Urothelium cell line (cell line): ENCODE results near the gene KLF16.

Source experiments
- DNase-seq: peaks from one replicate; pipeline ENCODE4 v3.0.0; 2011; ENCODE audit warnings: low spot score, mixed read lengths
- FAIRE-seq: peaks from 2 replicates; lab custom pipeline; 2011; peaks lifted over from hg19 to GRCh38; lab: Jason Lieb, UNC

The KLF16 gene

GRCh38 chr19:1856698-1857603 is 6.4 kb downstream of the KLF16 start:
- no peak for DNase-seq
- no peak for FAIRE-seq

GRCh38 chr19:1856345-1856697 is 7.1 kb downstream of the KLF16 start:
- DNase-seq (no peak), FAIRE-seq (no peak)

- DNase-seq (no peak), FAIRE-seq (no peak)
These were observed 7.5 kb downstream of the KLF16 start for GRCh38 chr19:1855828-1856255.

GRCh38 chr19:1855040-1855827 is 8.1 kb downstream of the KLF16 start:
- DNase-seq (peak; percentile 58), FAIRE-seq (no peak)

- DNase-seq (no peak), FAIRE-seq (no peak)
These were observed 8.8 kb downstream of the KLF16 start for GRCh38 chr19:1854542-1855039.

- DNase-seq (no peak), FAIRE-seq (no peak)
These were observed 9.3 kb downstream of the KLF16 start for GRCh38 chr19:1854039-1854541.

GRCh38 chr19:1853295-1854038 is 9.9 kb downstream of the KLF16 start:
- FAIRE-seq (peak; percentile 32), DNase-seq (peak; percentile 80)

GRCh38 chr19:1852581-1853128 is 10.7 kb downstream of the KLF16 start:
- FAIRE-seq: no peak
- no peak for DNase-seq

- no peak for DNase-seq
- no peak for FAIRE-seq
These were observed 11.5 kb downstream of the KLF16 start for GRCh38 chr19:1851654-1852580.

GRCh38 chr19:1850809-1851653 is 12.3 kb downstream of the KLF16 start:
- no peak for FAIRE-seq
- DNase-seq: no peak

- DNase-seq (no peak), FAIRE-seq (no peak)
These were observed 13.4 kb downstream of the KLF16 start for GRCh38 chr19:1849886-1850398.

- no peak for DNase-seq
- no peak for FAIRE-seq
These were observed 14.3 kb downstream of the KLF16 start for GRCh38 chr19:1849132-1849474.

- DNase-seq: peak; percentile 82
- FAIRE-seq: no peak
These were observed 14.8 kb downstream of the KLF16 start, which contains the start of gene REXO1 for GRCh38 chr19:1848399-1849131. TSS of gene REXO1 (minus strand) at chr19:1848483. CDS start at chr19:1848358, 125 bp downstream.

GRCh38 chr19:1847684-1848398 is 15.5 kb downstream of the KLF16 start:
- FAIRE-seq (no peak), DNase-seq (no peak)

- DNase-seq (no peak), FAIRE-seq (no peak)
These were observed 16.1 kb downstream of the KLF16 start for GRCh38 chr19:1847348-1847683.

- FAIRE-seq (no peak), DNase-seq (no peak)
These were observed 16.7 kb downstream of the KLF16 start for GRCh38 chr19:1846517-1847204.

GRCh38 chr19:1845642-1846041 is 17.7 kb downstream of the KLF16 start:
- DNase-seq: no peak
- no peak for FAIRE-seq
